NCI-H1417 (cell line): Measurements from ENCODE around the gene ORMDL2.
"Not testable (repeated sequence)": the region's sequence is repeated elsewhere in the genome, so short reads cannot be mapped to it uniquely, and the experiment has no call there.

ENCODE experiments used
- DNase-seq, 3 experiments: peaks; one replicate each; lab custom pipeline; 2025; lab: John Stamatoyannopoulos, UW

Gene ORMDL2

GRCh38 chr12:55828357-55828756 lies 10.5 kb downstream of the ORMDL2 start:
- no peak for DNase-seq

- peak in 1 of 3 experiments; percentile 59 for DNase-seq
Observed at GRCh38 chr12:55829967-55830600, 12.2 kb downstream of the ORMDL2 start.

GRCh38 chr12:55830601-55831446 lies 13.0 kb downstream of the ORMDL2 start:
- DNase-seq = peak; percentile 34 to 93 (median 91)

GRCh38 chr12:55831447-55831815 lies 13.6 kb downstream of the ORMDL2 start:
- no peak for DNase-seq

GRCh38 chr12:55833056-55833455 lies 15.2 kb downstream of the ORMDL2 start:
- no peak for DNase-seq

GRCh38 chr12:55834400-55834799 lies 16.6 kb downstream of the ORMDL2 start:
- not testable (repeated sequence) for DNase-seq

- no peak for DNase-seq
Observed at GRCh38 chr12:55838361-55838760, 20.5 kb downstream of the ORMDL2 start.

- DNase-seq = no peak
Observed at GRCh38 chr12:55839345-55840140, 21.7 kb downstream of the ORMDL2 start.

GRCh38 chr12:55840581-55841351 lies 22.9 kb downstream of the ORMDL2 start:
- no peak for DNase-seq

- no peak for DNase-seq
Observed at GRCh38 chr12:55842681-55843429, 25.0 kb downstream of the ORMDL2 start, which contains the start of gene MMP19. Gene MMP19 (minus strand): TSS chr12:55842936. CDS start chr12:55842830, 106 bp downstream.

GRCh38 chr12:55843431-55843830 lies 25.6 kb downstream of the ORMDL2 start:
- DNase-seq = no peak

- no peak for DNase-seq
Observed at GRCh38 chr12:55844961-55845360, 27.1 kb downstream of the ORMDL2 start.

GRCh38 chr12:55845361-55845760 lies 27.5 kb downstream of the ORMDL2 start:
- DNase-seq = no peak

GRCh38 chr12:55845785-55846496 lies 28.1 kb downstream of the ORMDL2 start:
- no peak for DNase-seq

GRCh38 chr12:55847033-55847432 lies 29.2 kb downstream of the ORMDL2 start:
- DNase-seq = no peak

- no peak for DNase-seq
Observed at GRCh38 chr12:55847603-55848291, 29.9 kb downstream of the ORMDL2 start.

- no peak for DNase-seq
Observed at GRCh38 chr12:55849616-55850343, 31.9 kb downstream of the ORMDL2 start.

- no peak for DNase-seq
Observed at GRCh38 chr12:55850401-55850800, 32.6 kb downstream of the ORMDL2 start.

- no peak for DNase-seq
Observed at GRCh38 chr12:55850893-55851292, 33.1 kb downstream of the ORMDL2 start.
